ENCODE data around the gene APBA1. TPM values are rescaled to one million over a fixed set of nuclear protein-coding genes. Genes with fewer than 3 reads are reported as not detected.

Gene APBA1
- total RNA-seq, 4 donors from 2014 or later, result 3.6 to 11.7 (median 8.0) TPM

DNA sequence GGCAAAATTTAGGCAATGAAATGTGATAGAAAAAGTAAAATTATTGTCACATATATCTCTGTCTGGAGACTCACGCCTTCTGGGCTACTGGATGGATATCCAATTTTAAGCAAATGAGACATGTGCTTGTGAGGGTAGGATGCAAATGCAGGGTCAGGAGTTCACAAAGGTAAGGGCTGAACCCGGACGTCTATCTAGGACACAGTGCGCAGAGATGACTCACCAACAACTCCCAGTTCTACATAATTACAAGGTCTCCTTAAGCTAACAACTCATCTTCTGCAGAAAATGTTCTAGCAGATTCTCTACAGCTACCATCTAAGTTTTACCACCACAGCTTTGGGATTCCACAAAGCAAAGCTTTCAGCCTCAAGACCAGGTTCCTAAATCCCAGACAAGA lies 186.7 kb downstream of the APBA1 start:
- Histone ChIP-seq H3K9me3 (no peaks in the 10 kb centered on the region), H3K27ac (no peak overlapping the region), H3K4me3 (no peak overlapping the region), H3K36me3 (no peaks in the 10 kb centered on the region), H3K4me1 (no peaks in the 10 kb centered on the region), H3K27me3 (no peaks in the 10 kb centered on the region)
- no peak for TF ChIP-seq POLR2A (IDR thresholded peaks at IDR 0.05)
- TF ChIP-seq, protein P1, sequence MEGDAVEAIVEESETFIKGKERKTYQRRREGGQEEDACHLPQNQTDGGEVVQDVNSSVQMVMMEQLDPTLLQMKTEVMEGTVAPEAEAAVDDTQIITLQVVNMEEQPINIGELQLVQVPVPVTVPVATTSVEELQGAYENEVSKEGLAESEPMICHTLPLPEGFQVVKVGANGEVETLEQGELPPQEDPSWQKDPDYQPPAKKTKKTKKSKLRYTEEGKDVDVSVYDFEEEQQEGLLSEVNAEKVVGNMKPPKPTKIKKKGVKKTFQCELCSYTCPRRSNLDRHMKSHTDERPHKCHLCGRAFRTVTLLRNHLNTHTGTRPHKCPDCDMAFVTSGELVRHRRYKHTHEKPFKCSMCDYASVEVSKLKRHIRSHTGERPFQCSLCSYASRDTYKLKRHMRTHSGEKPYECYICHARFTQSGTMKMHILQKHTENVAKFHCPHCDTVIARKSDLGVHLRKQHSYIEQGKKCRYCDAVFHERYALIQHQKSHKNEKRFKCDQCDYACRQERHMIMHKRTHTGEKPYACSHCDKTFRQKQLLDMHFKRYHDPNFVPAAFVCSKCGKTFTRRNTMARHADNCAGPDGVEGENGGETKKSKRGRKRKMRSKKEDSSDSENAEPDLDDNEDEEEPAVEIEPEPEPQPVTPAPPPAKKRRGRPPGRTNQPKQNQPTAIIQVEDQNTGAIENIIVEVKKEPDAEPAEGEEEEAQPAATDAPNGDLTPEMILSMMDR (IDR thresholded peaks at IDR 0.05), result no peak
- intact Hi-C loops (cut with DNase I; ENCODE audit: low total_unique reads), result no loop called here
- DNase-seq, result no peak

DNA sequence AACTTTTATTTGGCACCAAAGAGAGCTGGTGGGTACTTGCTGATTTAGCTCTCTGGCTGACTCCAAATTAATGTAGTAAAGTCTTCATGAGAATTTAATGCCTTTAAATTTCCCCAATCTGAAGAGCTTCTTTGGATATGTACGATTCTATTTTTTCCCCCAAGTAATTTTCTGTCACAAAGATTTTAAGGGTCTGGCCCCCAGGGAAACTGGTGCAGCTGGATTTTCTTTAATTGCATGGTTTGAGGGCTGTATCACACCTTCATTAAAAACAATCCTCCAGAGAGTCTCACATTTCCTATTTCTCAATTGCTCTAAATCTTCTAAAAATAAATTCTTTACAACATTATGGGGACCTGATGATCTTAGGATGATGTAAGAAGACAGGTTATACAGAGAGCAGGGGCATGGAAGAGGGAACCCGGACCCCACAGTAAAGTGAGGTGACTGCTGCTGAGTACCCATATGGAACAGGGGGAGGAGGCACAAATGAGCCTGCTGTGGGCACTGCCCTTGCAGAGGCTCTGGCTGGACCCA lies 188.2 kb downstream of the APBA1 start:
- intact Hi-C loops (cut with DNase I; ENCODE audit: low total_unique reads), result no loop called here
- TF ChIP-seq, protein P1 (IDR thresholded peaks at IDR 0.05), result no peak
- TF ChIP-seq POLR2A (IDR thresholded peaks at IDR 0.05), result no peak
- Histone ChIP-seq H3K27ac (no peak overlapping the region), H3K9me3 (no peaks in the 10 kb centered on the region), H3K4me1 (no peaks in the 10 kb centered on the region), H3K27me3 (no peaks in the 10 kb centered on the region), H3K36me3 (no peaks in the 10 kb centered on the region), H3K4me3 (no peak overlapping the region)
- no peak for DNase-seq

DNA sequence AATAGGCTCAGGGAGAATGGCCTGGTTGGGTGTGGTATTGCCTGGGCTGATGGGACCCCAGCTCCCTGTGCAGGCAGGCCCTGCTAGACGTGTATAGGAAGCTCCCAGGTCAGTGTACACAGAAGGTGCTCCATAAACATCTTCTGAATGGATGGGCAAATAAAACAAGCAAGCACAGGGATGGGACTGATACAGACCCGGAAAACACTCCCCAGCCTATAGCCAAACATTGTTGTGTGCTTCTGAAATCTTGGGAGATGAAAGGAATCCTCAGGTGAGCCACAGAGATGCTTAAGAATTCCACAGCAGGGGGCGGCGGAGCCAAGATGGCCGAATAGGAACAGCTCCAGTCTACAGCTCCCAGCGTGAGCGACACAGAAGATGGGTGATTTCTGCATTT lies 195.4 kb downstream of the APBA1 start:
- H3K4me1 ChIP-seq, result no peaks in the 10 kb centered on the region
- H3K36me3 ChIP-seq, result no peaks in the 10 kb centered on the region
- no peaks in the 10 kb centered on the region for H3K9me3 ChIP-seq
- no peak for DNase-seq
- intact Hi-C loops (cut with DNase I; ENCODE audit: low total_unique reads), result no loop called here
- TF ChIP-seq, protein P1 (IDR thresholded peaks at IDR 0.05), result no peak
- TF ChIP-seq POLR2A (IDR thresholded peaks at IDR 0.05), result no peak
- H3K4me3 ChIP-seq, result no peak overlapping the region
- H3K27me3 ChIP-seq, result no peaks in the 10 kb centered on the region
- H3K27ac ChIP-seq, result no peak overlapping the region

- TF ChIP-seq POLR2A (IDR thresholded peaks at IDR 0.05), result no peak
- TF ChIP-seq, protein P1 (IDR thresholded peaks at IDR 0.05), result no peak
- H3K27ac ChIP-seq, result no peak overlapping the region
These were observed 196.2 kb downstream of the APBA1 start for GRCh38 chr9:69476016-69476415.

GRCh38 chr9:69474821-69475220 lies 197.3 kb downstream of the APBA1 start:
- DNase-seq, result no peak
- Histone ChIP-seq H3K4me3 (no peak overlapping the region), H3K27me3 (no peaks in the 10 kb centered on the region), H3K4me1 (no peaks in the 10 kb centered on the region), H3K36me3 (no peaks in the 10 kb centered on the region), H3K27ac (no peak overlapping the region), H3K9me3 (no peaks in the 10 kb centered on the region)
- intact Hi-C loops (cut with DNase I; ENCODE audit: low total_unique reads), result no loop called here
- TF ChIP-seq, protein P1 (IDR thresholded peaks at IDR 0.05), result no peak
- no peak for TF ChIP-seq POLR2A (IDR thresholded peaks at IDR 0.05)

More at GRCh38 chr9:69476016-69476415, 196.2 kb downstream of the APBA1 start:
- no peak for DNase-seq
- Histone ChIP-seq H3K4me3 (no peak overlapping the region), H3K27me3 (no peaks in the 10 kb centered on the region), H3K9me3 (no peaks in the 10 kb centered on the region), H3K4me1 (no peaks in the 10 kb centered on the region), H3K36me3 (no peaks in the 10 kb centered on the region)
- intact Hi-C loops (cut with DNase I; ENCODE audit: low total_unique reads), result no loop called here
